H1 (cell line): ENCODE results near the gene ZNFX1. TPM values are rescaled to one million over a fixed set of nuclear protein-coding genes. Genes with fewer than 3 reads are reported as not detected.

Experiments
- BRCA1 ChIP-seq: IDR thresholded peaks from 2 replicates; pipeline ENCODE4 v1.6.1; 2012; ENCODE audit warnings: low read depth, low read length, improper control_type of control experiment
- CHD7 ChIP-seq: fragments of 300-600 bp; sonication (generic); IDR thresholded peaks from 2 replicates; pipeline ENCODE4 v1.7.1; 2012; ENCODE audit warnings: low read length, moderate library complexity, mild to moderate bottlenecking, inconsistent platforms; ENCODE audit not compliant: insufficient replicate concordance
- CTCF ChIP-seq, 3 experiments: IDR thresholded peaks; 1 replicate in 2 of 3; 2 replicates in 1 of 3; pipeline versions ENCODE4 v1.5.1 to v1.6.1; 2011; ENCODE audit warnings: low read length in 3 of 3, mild to moderate bottlenecking in 3 of 3, inconsistent platforms in 2 of 3, low read depth in 1 of 3, moderate library complexity in 1 of 3; ENCODE audit not compliant: insufficient read depth in 1 of 3; ENCODE audit errors: control extremely low read depth in 1 of 3
- MAX ChIP-seq: IDR thresholded peaks from 2 replicates; pipeline ENCODE4 v1.6.1; 2012; ENCODE audit warnings: inconsistent platforms
- RAD21 ChIP-seq, 2 experiments: IDR thresholded peaks in 1 of 2; conservative IDR thresholded peaks in 1 of 2; 2 replicates each; pipeline ENCODE4 v1.6.1; 2011; ENCODE audit warnings: low read depth in 2 of 2, low read length in 2 of 2, improper control_type of control experiment in 1 of 2, inconsistent platforms in 1 of 2, mild to moderate bottlenecking in 1 of 2, moderate library complexity in 1 of 2
- YY1 ChIP-seq: IDR thresholded peaks from 2 replicates; pipeline ENCODE4 v1.6.1; 2011; ENCODE audit warnings: low read depth, mild to moderate bottlenecking, low read length
- ZNF274 ChIP-seq: IDR thresholded peaks from 2 replicates; pipeline ENCODE4 v1.7.0; 2012; ENCODE audit warnings: low read length, borderline replicate concordance; ENCODE audit errors: extremely low read depth
- polyA plus RNA-seq, 7 experiments: library from polyadenylated mRNA; depleted of rRNA in 3 of 7; stranded (reverse) in 5 of 7; unstranded in 2 of 7; fragments of >200 nt in 5 of 7; fragments of 200-250 nt in 2 of 7; gene quantifications; 1 replicate in 5 of 7; 2 replicates in 1 of 7; 4 replicates in 1 of 7; pipeline versions ENCODE4 v1.2.1 to v1.2.3, GENCODE V29; 2011 to 2013; ENCODE audit warnings: missing spikeins in 2 of 7, mixed read lengths in 2 of 7
- total RNA-seq: library from RNA; stranded (reverse); fragmentation: NEBNext Ultra II Directional; extraction: Animal tissue kit (Norgen Biotek cat#: 25700); gene quantifications from 2 replicates; pipeline ENCODE4 v1.2.1, GENCODE V29; 2021

Gene ZNFX1
- total and polyA plus RNA-seq, 2 of the 8 experiments (the other 6 are each of a cell fraction or from before 2014, with no cell fraction given): 3.1 to 11.3 TPM

GRCh38 chr20:49207076-49207475, 70.8 kb downstream of the ZNFX1 start (continued):
- TF ChIP-seq CHD7 (no peak), BRCA1 (no peak), CTCF (IDR thresholded peaks at IDR 0.05; ENCODE audit: control extremely low read depth in 1 of 3, insufficient read depth in 1 of 3, low read depth in 1 of 3, low read length in 3 of 3) (peak; percentile 61 to 72 (median 64)), ZNF274 (no peak), RAD21 (IDR thresholded peaks at IDR 0.05 in 1 of 2, conservative IDR thresholded peaks at IDR 0.05 in 1 of 2; ENCODE audit: low read depth in 2 of 2, low read length in 2 of 2) (peak; percentile 52 to 63; a peak in 3 of 4 replicates), MAX (peak; percentile 24; the same call in 1 of the 2 replicates), YY1 (peak; percentile 56; the same call in 1 of the 2 replicates)
